GM12891 (cell line): ENCODE results near the gene SYNCRIP.

Experiments
- PAX5 ChIP-seq: IDR thresholded peaks from 2 replicates; pipeline ENCODE4 v1.6.1; 2011; ENCODE audit warnings: low read length, moderate library complexity, mild to moderate bottlenecking; ENCODE audit not compliant: insufficient read depth, severe bottlenecking
- POLR2A ChIP-seq: IDR thresholded peaks from 2 replicates; pipeline ENCODE4 v1.6.1; 2011; ENCODE audit warnings: low read depth, low read length, control low read depth
- POLR2AphosphoS5 ChIP-seq: IDR thresholded peaks from 2 replicates; pipeline ENCODE4 v1.6.1; 2011; ENCODE audit warnings: low read depth, low read length, control low read depth
- POU2F2 ChIP-seq: IDR thresholded peaks from 2 replicates; pipeline ENCODE4 v1.6.1; 2011; ENCODE audit warnings: low read depth, mild to moderate bottlenecking, control low read depth, low read length, moderate library complexity
- SPI1 ChIP-seq: IDR thresholded peaks from 2 replicates; pipeline ENCODE4 v1.6.1; 2011; ENCODE audit warnings: low read depth, low read length, control low read depth
- TAF1 ChIP-seq: IDR thresholded peaks from 2 replicates; pipeline ENCODE4 v1.6.1; 2011; ENCODE audit warnings: low read depth, low read length, control low read depth

DNA sequence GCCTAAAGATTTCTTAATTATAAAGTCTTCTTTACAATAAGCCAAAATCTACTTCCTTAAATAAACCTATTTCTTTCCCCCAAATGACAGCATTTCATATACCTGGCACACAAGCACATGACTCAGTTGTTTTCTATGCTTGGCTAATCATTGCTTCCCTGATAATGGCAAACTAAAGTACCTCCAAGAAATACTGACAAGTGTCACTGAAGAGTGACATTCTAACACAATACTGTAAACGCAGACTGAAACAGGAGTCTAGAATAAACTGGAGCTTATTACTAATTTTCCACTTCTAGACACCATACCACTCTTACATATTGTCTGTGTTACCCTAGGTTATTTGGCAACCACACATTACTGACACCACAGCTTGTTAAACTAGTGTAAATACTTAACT lies 14.3 kb downstream of the SYNCRIP start:
- TF ChIP-seq POLR2A (no peak), POLR2AphosphoS5 (no peak), SPI1 (no peak), TAF1 (no peak), PAX5 (no peak), POU2F2 (no peak)
